ENCODE measurements around the gene CCDC134. TPM values are rescaled to one million over a fixed set of nuclear protein-coding genes. Genes with fewer than 3 reads are reported as not detected.

The CCDC134 gene
- total and polyA plus RNA-seq, 2 of the 8 experiments (the other 6 are each of a cell fraction or from before 2014, with no cell fraction given): 7.7 to 20.0 TPM

GRCh38 chr22:41868556-41868955, 68.1 kb downstream of the CCDC134 start:
- H2BK5ac ChIP-seq (ENCODE audit: low read depth, low read length): no peak overlapping the region
- TF ChIP-seq NANOG (IDR thresholded peaks at IDR 0.05; ENCODE audit: insufficient read depth, low read depth, low read length, poor library complexity, severe bottlenecking) (no peak), MAFK (IDR thresholded peaks at IDR 0.05; ENCODE audit: low read depth, low read length) (no peak), CEBPB (IDR thresholded peaks at IDR 0.05; ENCODE audit: low read depth, low read length) (no peak), CTCF (IDR thresholded peaks at IDR 0.05; ENCODE audit: control extremely low read depth in 1 of 3, insufficient read depth in 1 of 3, low read depth in 1 of 3, low read length in 3 of 3) (no peak), SAP30 (IDR thresholded peaks at IDR 0.05; ENCODE audit: insufficient read depth, insufficient replicate concordance, low read length) (no peak), SIRT6 (IDR thresholded peaks at IDR 0.05; ENCODE audit: low read length) (no peak), SP4 (IDR thresholded peaks at IDR 0.05; ENCODE audit: low read length) (no peak), NRF1 (IDR thresholded peaks at IDR 0.05; ENCODE audit: low read depth, low read length) (no peak), GABPA (IDR thresholded peaks at IDR 0.05; ENCODE audit: borderline replicate concordance, insufficient read depth, low read length) (no peak), POLR2A (IDR thresholded peaks at IDR 0.05; ENCODE audit: control extremely low read depth in 1 of 2, low read depth in 2 of 2, low read length in 2 of 2) (no peak)
- no peak overlapping the region for H3K4me3 ChIP-seq (ENCODE audit: extremely low read depth in 1 of 4, insufficient read depth in 2 of 4, low read depth in 3 of 4, low read length in 4 of 4)
- H2BK15ac ChIP-seq (ENCODE audit: low read length): no peak overlapping the region
- H3K23me2 ChIP-seq (ENCODE audit: low read depth, low read length): no peaks in the 10 kb centered on the region
- no peak overlapping the region for H2BK120ac ChIP-seq (replicated peaks; ENCODE audit: low read depth, low read length)
- no peak overlapping the region for H3K14ac ChIP-seq (ENCODE audit: insufficient read length)
- H2AFZ ChIP-seq (ENCODE audit: low read length): no peak overlapping the region
- peaks cover 5 to 15% of the 10 kb centered on the region in 2 experiments for H4K20me1 ChIP-seq (replicated peaks in 1 of 2; ENCODE audit: control insufficient read depth in 1 of 2, insufficient read depth in 2 of 2, low read length in 2 of 2)
- peaks cover 22 to 59% (median 45%) of the 10 kb centered on the region in 4 experiments; a peak in 7 of 8 replicates for H3K36me3 ChIP-seq (ENCODE audit: control insufficient read depth in 2 of 4, insufficient read depth in 4 of 4, low read length in 3 of 4)
- H2BK20ac ChIP-seq (ENCODE audit: low read length): no peak overlapping the region
- no peak overlapping the region for H3K56ac ChIP-seq (replicated peaks; ENCODE audit: insufficient read length, low read depth, low read length)
- DNase-seq (ENCODE audit: low read depth in 1 of 2, low spot score in 2 of 2) (no peak), FAIRE-seq (no peak)
- H4K91ac ChIP-seq (replicated peaks; ENCODE audit: insufficient read length, low read length): no peak overlapping the region
- H3K18ac ChIP-seq (ENCODE audit: extremely low read depth, low read length): no peak overlapping the region
- peak overlapping the region; percentile 37; the same call in 1 of the 2 replicates for H4K8ac ChIP-seq (ENCODE audit: extremely low read depth, insufficient read depth, low read length)
- CTCF ChIA-PET (ENCODE audit: partially characterized antibody): interaction anchor here (1.6 kb wide), 1 partner anchor 171 kb away, joined by 4 read pairs; no protein-coding TSS in a partner anchor
- 92% methylated on average over 10 of the region's 10 CpGs; no CpG with 5 or more reads in 1 of the 2 experiments for WGBS, 2 experiments (ENCODE audit: extremely low coverage in 1 of 2, insufficient coverage in 1 of 2, insufficient read length in 1 of 2, insufficient replicate concordance in 2 of 2, low coverage in 1 of 2, low lambda C conversion rate in 2 of 2, missing lambda C conversion rate in 1 of 2)
- H3K9me3 ChIP-seq (ENCODE audit: insufficient read depth in 2 of 2, low read depth in 1 of 2, low read length in 1 of 2): no peaks in the 10 kb centered on the region
- H3K79me1 ChIP-seq (ENCODE audit: low read depth, low read length): peaks cover 16% of the 10 kb centered on the region
- no peak overlapping the region for H3K9ac ChIP-seq (replicated peaks in 1 of 4; ENCODE audit: extremely low read depth in 1 of 4, low read depth in 3 of 4, low read length in 3 of 4)
- H3K27me3 ChIP-seq (replicated peaks in 1 of 4; ENCODE audit: control insufficient read depth in 3 of 4, extremely low read depth in 1 of 4, insufficient read depth in 3 of 4, low read length in 3 of 4): no peaks in the 10 kb centered on the region
- no peak overlapping the region for H4K5ac ChIP-seq (ENCODE audit: insufficient read length, low read depth, low read length)
- H2AK5ac ChIP-seq (ENCODE audit: low read depth, low read length): no peak overlapping the region
- H2BK12ac ChIP-seq (ENCODE audit: low read depth, low read length): no peak overlapping the region
- POLR2A ChIA-PET (ENCODE audit: partially characterized antibody): interaction anchor here (0.5 kb wide), 1 partner anchor 59 kb away, joined by 3 read pairs; no protein-coding TSS in a partner anchor
- H3K4me2 ChIP-seq (ENCODE audit: insufficient read depth in 1 of 2, low read depth in 2 of 2, low read length in 2 of 2): no peak overlapping the region
- no peaks in the 10 kb centered on the region for H3K4me1 ChIP-seq (replicated peaks in 1 of 4; ENCODE audit: control insufficient read depth in 3 of 4, insufficient read depth in 4 of 4, low read length in 3 of 4)
- H3K23ac ChIP-seq (ENCODE audit: insufficient read length): no peak overlapping the region
- H3K27ac ChIP-seq (ENCODE audit: low read depth, low read length): no peak overlapping the region
- no peak overlapping the region for H3K4ac ChIP-seq (replicated peaks; ENCODE audit: insufficient read length, low read depth, low read length)
- H3K79me2 ChIP-seq (ENCODE audit: control insufficient read depth in 1 of 2, insufficient read depth in 2 of 2, low read length in 2 of 2): peaks cover 5 to 21% of the 10 kb centered on the region in 2 experiments; a peak in 3 of 4 replicates

All from H1 (cell line).